GM12892 (cell line): ENCODE data around the gene SH3TC2.

ENCODE experiments used
- POLR2A ChIP-seq: IDR thresholded peaks from 2 replicates; pipeline ENCODE4 v1.6.1; 2011; ENCODE audit warnings: low read depth, low read length, control low read depth
- POLR2AphosphoS5 ChIP-seq: IDR thresholded peaks from 2 replicates; pipeline ENCODE4 v1.6.1; 2011; ENCODE audit warnings: low read depth, low read length, control low read depth
- TAF1 ChIP-seq: IDR thresholded peaks from 2 replicates; pipeline ENCODE4 v1.6.1; 2011; ENCODE audit warnings: low read depth, mild to moderate bottlenecking, control low read depth, low read length, borderline replicate concordance

DNA sequence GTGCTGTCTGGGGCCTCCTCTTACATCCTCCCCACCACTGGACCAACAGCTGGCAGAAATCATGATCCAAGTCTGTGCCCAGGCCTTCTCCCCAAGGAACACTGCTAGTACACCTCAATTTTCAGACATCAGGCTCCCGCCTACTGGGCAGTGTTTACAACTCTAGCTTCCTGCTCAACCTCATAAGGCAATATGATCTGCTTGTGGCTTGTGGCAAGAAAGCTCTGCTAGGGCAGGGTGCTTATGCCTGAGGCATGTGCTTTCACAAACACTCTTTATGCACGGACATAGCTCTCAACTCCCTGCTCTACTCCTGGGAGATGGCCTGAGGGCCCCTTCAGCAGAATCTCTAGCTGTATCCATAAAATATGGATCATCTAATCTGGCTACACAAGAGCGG, 32.5 kb downstream of the SH3TC2 start:
- TF ChIP-seq POLR2AphosphoS5 (no peak), POLR2A (no peak), TAF1 (no peak)
